ENCODE results near the gene ARL6IP6. TPM values are rescaled to one million over a fixed set of nuclear protein-coding genes. Genes with fewer than 3 reads are reported as not detected.

ARL6IP6 gene
- total RNA-seq: 10 to 100 TPM; 18.9 to 32.2 TPM

- TF ChIP-seq, protein P1, sequence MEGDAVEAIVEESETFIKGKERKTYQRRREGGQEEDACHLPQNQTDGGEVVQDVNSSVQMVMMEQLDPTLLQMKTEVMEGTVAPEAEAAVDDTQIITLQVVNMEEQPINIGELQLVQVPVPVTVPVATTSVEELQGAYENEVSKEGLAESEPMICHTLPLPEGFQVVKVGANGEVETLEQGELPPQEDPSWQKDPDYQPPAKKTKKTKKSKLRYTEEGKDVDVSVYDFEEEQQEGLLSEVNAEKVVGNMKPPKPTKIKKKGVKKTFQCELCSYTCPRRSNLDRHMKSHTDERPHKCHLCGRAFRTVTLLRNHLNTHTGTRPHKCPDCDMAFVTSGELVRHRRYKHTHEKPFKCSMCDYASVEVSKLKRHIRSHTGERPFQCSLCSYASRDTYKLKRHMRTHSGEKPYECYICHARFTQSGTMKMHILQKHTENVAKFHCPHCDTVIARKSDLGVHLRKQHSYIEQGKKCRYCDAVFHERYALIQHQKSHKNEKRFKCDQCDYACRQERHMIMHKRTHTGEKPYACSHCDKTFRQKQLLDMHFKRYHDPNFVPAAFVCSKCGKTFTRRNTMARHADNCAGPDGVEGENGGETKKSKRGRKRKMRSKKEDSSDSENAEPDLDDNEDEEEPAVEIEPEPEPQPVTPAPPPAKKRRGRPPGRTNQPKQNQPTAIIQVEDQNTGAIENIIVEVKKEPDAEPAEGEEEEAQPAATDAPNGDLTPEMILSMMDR (IDR thresholded peaks at IDR 0.05): peak in 1 of 4 experiments; percentile 12
- TF ChIP-seq POLR2AphosphoS5 (IDR thresholded peaks at IDR 0.05) (peak; percentile 88), POLR2A (IDR thresholded peaks at IDR 0.05) (peak; percentile 93)
- H3K36me3 ChIP-seq: no peaks in the 10 kb centered on the region
- no peaks in the 10 kb centered on the region for H3K9me3 ChIP-seq
- no peaks in the 10 kb centered on the region for H3K27me3 ChIP-seq (replicated peaks; ENCODE audit: insufficient read depth)
- DNase-seq (ENCODE audit: low spot score): peak; percentile 94
- WGBS: under 1% methylated on average over 87 of the region's 87 CpGs
- intact Hi-C loops (cut with DNase I): loop anchor here (5.0 to 10.0 kb wide), 3 partner anchors 71 to 543 kb away; partner anchors contain the start of genes FMNL2 and STAM2
- no peaks in the 10 kb centered on the region for H3K4me1 ChIP-seq (replicated peaks)
- H3K27ac ChIP-seq: peak within 1 kb of the TSS; percentile 97 to 98
- H3K4me3 ChIP-seq: peak within 1 kb of the TSS; percentile 79 to 87
Observed at GRCh38 chr2:152718076-152718908, at the start of gene ARL6IP6. TSS of gene ARL6IP6 (plus strand) at chr2:152718620. CDS start at chr2:152718625, 5 bp downstream.

GRCh38 chr2:152674334-152674733 is 44.1 kb upstream of the ARL6IP6 start:
- TF ChIP-seq POLR2A (IDR thresholded peaks at IDR 0.05): no peak
- TF ChIP-seq, protein P1 (IDR thresholded peaks at IDR 0.05): no peak
- no peak for TF ChIP-seq POLR2AphosphoS5 (IDR thresholded peaks at IDR 0.05)
- no peaks in the 10 kb centered on the region for H3K27me3 ChIP-seq (replicated peaks; ENCODE audit: insufficient read depth)
- H3K4me1 ChIP-seq (replicated peaks): no peaks in the 10 kb centered on the region
- peaks cover 2 to 6% of the 10 kb centered on the region in 2 donors for H3K36me3 ChIP-seq
- no peak overlapping the region for H3K27ac ChIP-seq
- no peaks in the 10 kb centered on the region for H3K9me3 ChIP-seq
- WGBS: 93% methylated on average over 4 of the region's 4 CpGs
- H3K4me3 ChIP-seq: no peak overlapping the region
- intact Hi-C loops (cut with DNase I): no loop called here
- DNase-seq (ENCODE audit: low spot score): no peak

- Histone ChIP-seq H3K36me3 (peaks cover 0 to 2% of the 10 kb centered on the region in 2 donors), H3K27ac (no peak overlapping the region), H3K9me3 (no peaks in the 10 kb centered on the region), H3K4me3 (no peak overlapping the region), H3K4me1 (replicated peaks) (no peaks in the 10 kb centered on the region), H3K27me3 (replicated peaks; ENCODE audit: insufficient read depth) (no peaks in the 10 kb centered on the region)
- TF ChIP-seq POLR2AphosphoS5 (IDR thresholded peaks at IDR 0.05): no peak
- no peak for TF ChIP-seq POLR2A (IDR thresholded peaks at IDR 0.05)
- intact Hi-C loops (cut with DNase I): no loop called here
- WGBS: 84% methylated on average over 3 of the region's 3 CpGs
- no peak for DNase-seq (ENCODE audit: low spot score)
Observed at GRCh38 chr2:152676461-152676860, 42.0 kb upstream of the ARL6IP6 start.

GRCh38 chr2:152678808-152679207 is 39.6 kb upstream of the ARL6IP6 start:
- Histone ChIP-seq H3K9me3 (no peaks in the 10 kb centered on the region), H3K27ac (no peak overlapping the region), H3K4me1 (replicated peaks) (peaks cover 3% of the 10 kb centered on the region), H3K4me3 (no peak overlapping the region), H3K27me3 (replicated peaks; ENCODE audit: insufficient read depth) (no peaks in the 10 kb centered on the region), H3K36me3 (peaks cover 0 to 2% of the 10 kb centered on the region in 2 donors)
- no peak for TF ChIP-seq POLR2AphosphoS5 (IDR thresholded peaks at IDR 0.05)
- TF ChIP-seq, protein P1 (IDR thresholded peaks at IDR 0.05): no peak
- no peak for TF ChIP-seq POLR2A (IDR thresholded peaks at IDR 0.05)
- DNase-seq (ENCODE audit: low spot score): no peak
- intact Hi-C loops (cut with DNase I): no loop called here
- WGBS: 76% methylated on average over 2 of the region's 2 CpGs

- 92% methylated on average over 9 of the region's 9 CpGs for WGBS
- Histone ChIP-seq H3K27me3 (replicated peaks; ENCODE audit: insufficient read depth) (no peaks in the 10 kb centered on the region), H3K4me1 (replicated peaks) (peaks cover 4% of the 10 kb centered on the region), H3K36me3 (no peaks in the 10 kb centered on the region), H3K4me3 (no peak overlapping the region), H3K27ac (no peak overlapping the region), H3K9me3 (no peaks in the 10 kb centered on the region)
- intact Hi-C loops (cut with DNase I): no loop called here
- DNase-seq (ENCODE audit: low spot score): no peak
- TF ChIP-seq, protein P1 (IDR thresholded peaks at IDR 0.05): no peak
Observed at GRCh38 chr2:152682663-152683062, 35.8 kb upstream of the ARL6IP6 start.
